ENCODE data around the gene SLC1A2. TPM values are rescaled to one million over a fixed set of nuclear protein-coding genes. Genes with fewer than 3 reads are reported as not detected.

Gene SLC1A2
- total and polyA plus RNA-seq, 2 of the 4 experiments (the other 2 are of a cell fraction) = 0.15 to 0.54 TPM

- no peak overlapping the region for H2AFZ ChIP-seq (replicated peaks; ENCODE audit: low read length, poor library complexity)
- dilution Hi-C loops (cut with HindIII; ENCODE audit: low sequenced_read_pairs, unreplicated experiment) (no loop called here), in situ Hi-C loops (cut with MboI; ENCODE audit: low sequenced_read_pairs) (loop anchor here (10.0 kb wide), 1 partner anchor 382 kb away; no protein-coding TSS in a partner anchor), intact Hi-C loops (cut with micrococcal nuclease) (no loop called here)
- H4K20me1 ChIP-seq (ENCODE audit: insufficient read depth, low read length) = no peaks in the 10 kb centered on the region
- peaks cover 4% of the 10 kb centered on the region; the same call in 1 of the 2 replicates for H3K9me1 ChIP-seq (ENCODE audit: insufficient read depth, low read length)
- no peak overlapping the region for H2BK120ac ChIP-seq (ENCODE audit: low read depth, low read length)
- H3K4ac ChIP-seq (ENCODE audit: low read depth, low read length) = no peak overlapping the region
- no peaks in the 10 kb centered on the region for H3K36me3 ChIP-seq (ENCODE audit: control insufficient read depth, insufficient read depth, low read length)
- no peak overlapping the region for H3K4me2 ChIP-seq (ENCODE audit: low read depth, low read length)
- no peak overlapping the region for H3K4me3 ChIP-seq (ENCODE audit: insufficient read depth, low read depth, low read length)
- no peak overlapping the region for H4K91ac ChIP-seq (ENCODE audit: insufficient read depth, low read depth, low read length)
- H3K9ac ChIP-seq (ENCODE audit: low read depth, low read length) = no peak overlapping the region
- DNase-seq (no peak), ATAC-seq (ENCODE audit: low read depth) (no peak)
- no peaks in the 10 kb centered on the region for H3K9me3 ChIP-seq (ENCODE audit: control insufficient read depth, insufficient read depth, low read length)
- BruUV-seq (replicated peaks) = no TSS peak
- 0 out of 2 replicates have a peak overlapping the region, but pooled peaks have one; percentile 4 for H3K14ac ChIP-seq (replicated peaks; ENCODE audit: low read depth, low read length)
- no peak overlapping the region for H3K27ac ChIP-seq (ENCODE audit: insufficient read depth, low read length)
- ChIA-PET POLR2A (ENCODE audit: unreplicated experiment) (interaction anchor here (0.6 kb wide), 1 partner anchor 229 kb away, joined by 3 read pairs; no protein-coding TSS in a partner anchor), CTCF (no interaction called here)
- H2AK9ac ChIP-seq (replicated peaks; ENCODE audit: low read depth, low read length, poor library complexity) = no peak overlapping the region
- no peak overlapping the region for H3K18ac ChIP-seq (ENCODE audit: low read depth, low read length)
- H4K8ac ChIP-seq (ENCODE audit: low read depth in 2 of 2, low read length in 2 of 2) = no peak overlapping the region
- no peaks in the 10 kb centered on the region; a peak in 1 of 4 replicates for H3K79me1 ChIP-seq (ENCODE audit: low read depth in 1 of 2, low read length in 2 of 2)
- H3K27me3 ChIP-seq (ENCODE audit: control insufficient read depth, insufficient read depth, low read length) = no peaks in the 10 kb centered on the region
- H2BK5ac ChIP-seq (ENCODE audit: low read depth, low read length, poor library complexity, severe bottlenecking) = no peak overlapping the region
- H3K23ac ChIP-seq (ENCODE audit: low read depth, low read length) = no peak overlapping the region
- no peak overlapping the region for H3K56ac ChIP-seq (ENCODE audit: extremely low read depth, insufficient read depth, low read length)
- TF ChIP-seq CEBPB (IDR thresholded peaks at IDR 0.05; ENCODE audit: low read depth, low read length) (no peak), FOS (IDR thresholded peaks at IDR 0.05; ENCODE audit: low read depth, low read length) (no peak), RAD21 (IDR thresholded peaks at IDR 0.05; ENCODE audit: low read length) (no peak), MAZ (IDR thresholded peaks at IDR 0.05; ENCODE audit: borderline replicate concordance, low read depth, low read length) (no peak), BHLHE40 (IDR thresholded peaks at IDR 0.05; ENCODE audit: low read depth, low read length) (no peak), MAFK (IDR thresholded peaks at IDR 0.05; ENCODE audit: low read depth, low read length) (no peak), CTCF (conservative IDR thresholded peaks at IDR 0.05; ENCODE audit: low read depth, low read length) (no peak), POLR2A (IDR thresholded peaks at IDR 0.05; ENCODE audit: low read depth, low read length) (no peak), CHD1 (IDR thresholded peaks at IDR 0.05; ENCODE audit: low read depth, low read length) (no peak), USF2 (IDR thresholded peaks at IDR 0.05; ENCODE audit: low read depth, low read length) (no peak), SMC3 (IDR thresholded peaks at IDR 0.05; ENCODE audit: low read depth, low read length) (no peak), NFE2L2 (IDR thresholded peaks at IDR 0.05; ENCODE audit: low read depth, low read length) (no peak), RFX5 (IDR thresholded peaks at IDR 0.05; ENCODE audit: low read depth, low read length) (no peak), ELK1 (IDR thresholded peaks at IDR 0.05; ENCODE audit: borderline replicate concordance, low read depth, low read length) (no peak), RCOR1 (IDR thresholded peaks at IDR 0.05; ENCODE audit: insufficient replicate concordance, low read length) (no peak)
- H2BK15ac ChIP-seq (ENCODE audit: low read depth, low read length) = no peak overlapping the region
- H3K4me1 ChIP-seq (ENCODE audit: control insufficient read depth, insufficient read depth, low read length) = peaks cover 4% of the 10 kb centered on the region; the same call in 1 of the 2 replicates
- no peak overlapping the region for H4K5ac ChIP-seq (ENCODE audit: low read depth, low read length)
- no peak overlapping the region for H2AK5ac ChIP-seq (ENCODE audit: low read depth, low read length)
- no peak overlapping the region for H2BK20ac ChIP-seq (ENCODE audit: low read depth, low read length)
- whole genome bisulfite sequencing, 2 experiments (ENCODE audit: extremely low coverage in 2 of 2, insufficient read length in 1 of 2) = 93% methylated on average over 3 of the region's 6 CpGs; no CpG with 5 or more reads in 1 of the 2 experiments
These were observed 42.1 kb downstream of the SLC1A2 start for GRCh38 chr11:35377262-35377661.

Measured in IMR-90 (cell line).